ENCODE data around the gene AGO3. TPM values are rescaled to one million over a fixed set of nuclear protein-coding genes. Genes with fewer than 3 reads are reported as not detected.

Gene AGO3
- total and polyA plus RNA-seq, 10 of the 15 experiments (the other 5 are each of a cell fraction or from before 2014, with no cell fraction given) = 3.9 to 35.2 (median 12.5) TPM

DNA sequence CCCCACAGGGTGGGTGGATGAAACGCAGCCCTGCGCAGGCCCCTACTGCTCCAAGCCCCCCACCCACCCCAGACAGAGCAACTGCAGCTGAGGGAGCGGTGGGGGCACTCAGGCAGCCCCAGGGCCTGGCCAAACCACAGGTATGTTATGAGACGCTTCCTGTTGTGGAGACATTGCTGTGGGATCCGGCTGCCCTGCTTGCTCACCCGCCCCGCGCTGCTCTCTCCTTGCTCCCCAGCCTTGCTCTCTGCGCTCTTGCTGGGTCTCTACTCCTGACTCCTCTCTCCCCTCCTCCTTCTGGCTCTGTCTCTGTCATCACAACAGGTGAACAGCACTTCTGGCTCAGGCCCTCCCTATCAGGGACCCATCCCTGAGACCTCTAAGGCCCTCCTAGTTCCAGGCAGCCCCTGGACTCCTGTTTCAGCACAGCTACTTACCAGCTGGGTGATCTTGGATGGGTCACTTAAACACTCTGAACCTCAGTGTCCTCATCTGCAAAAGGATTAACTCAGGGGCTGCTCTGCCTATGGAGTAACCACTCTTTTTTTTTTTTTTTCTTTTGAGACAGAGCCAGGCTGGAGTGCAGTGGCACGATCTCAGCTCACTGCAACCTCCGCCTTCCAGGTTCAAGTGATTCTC is 178.3 kb downstream of the AGO3 start:
- no peak for FAIRE-seq
- Histone ChIP-seq H3K4me2 (ENCODE audit: control insufficient read depth, insufficient read depth) (no peak overlapping the region), H3K4me3 (no peak overlapping the region), H3K4me1 (ENCODE audit: control insufficient read depth, insufficient read depth, low read length) (no peaks in the 10 kb centered on the region), H2AFZ (ENCODE audit: control insufficient read depth, low read depth, low read length) (no peak overlapping the region), H3K9ac (ENCODE audit: control insufficient read depth, insufficient read depth, low read length) (no peak overlapping the region), H3K27me3 (replicated peaks in 1 of 2; ENCODE audit: control insufficient read depth in 2 of 2, insufficient read depth in 2 of 2, low read length in 1 of 2) (no peaks in the 10 kb centered on the region), H3K9me3 (replicated peaks; ENCODE audit: control insufficient read depth, insufficient read depth, low read length) (no peaks in the 10 kb centered on the region), H4K20me1 (ENCODE audit: control insufficient read depth, insufficient read depth) (no peaks in the 10 kb centered on the region), H3K79me2 (ENCODE audit: control insufficient read depth, insufficient read depth, low read length) (no peaks in the 10 kb centered on the region), H3K27ac (ENCODE audit: control insufficient read depth, insufficient read depth) (no peak overlapping the region), H3K36me3 (ENCODE audit: control insufficient read depth in 2 of 2, insufficient read depth in 2 of 2, low read length in 1 of 2) (no peaks in the 10 kb centered on the region)
- DNase-seq (ENCODE audit: low read depth, low spot score) = no peak
- no TSS peak for BruUV-seq (replicated peaks)
- intact Hi-C loops (cut with micrococcal nuclease; ENCODE audit: unreplicated experiment) = no loop called here
- peak; percentile 42; the same call in 2 of the 3 replicates for ATAC-seq
- ChIA-PET POLR2A (no interaction called here), RAD21 (ENCODE audit: unreplicated experiment) (interaction anchor here (1.3 kb wide), 1 partner anchor 26 kb away, joined by 4 read pairs; no protein-coding TSS in a partner anchor), SMC1A (ENCODE audit: uncharacterized antibody, unreplicated experiment) (interaction anchor here (1.1 kb wide), 1 partner anchor 23 kb away, joined by 3 read pairs; no protein-coding TSS in a partner anchor), CTCF (interaction anchor here (0.6 to 1.6 kb wide), 2 partner anchors 26 to 463 kb away, joined by 5 read pairs; no protein-coding TSS in a partner anchor)
- WGBS (ENCODE audit: insufficient coverage, insufficient replicate concordance, low lambda C conversion rate, missing lambda C conversion rate) = 29% methylated on average over 11 of the region's 11 CpGs
- TF ChIP-seq BHLHE40 (IDR thresholded peaks at IDR 0.05; ENCODE audit: borderline replicate concordance in 1 of 2, low read depth in 2 of 2, low read length in 1 of 2) (no peak), CBX3 (IDR thresholded peaks at IDR 0.05; ENCODE audit: borderline replicate concordance, low read depth) (no peak), IRF4 (IDR thresholded peaks at IDR 0.05; ENCODE audit: low read depth, low read length) (no peak), SP1 (IDR thresholded peaks at IDR 0.05; ENCODE audit: low read depth, low read length) (no peak), WRNIP1 (IDR thresholded peaks at IDR 0.05; ENCODE audit: borderline replicate concordance, low read depth, low read length) (no peak), YY1 (IDR thresholded peaks at IDR 0.05; ENCODE audit: low read depth, low read length) (no peak), NBN (IDR thresholded peaks at IDR 0.05) (no peak), ZZZ3 (IDR thresholded peaks at IDR 0.05; ENCODE audit: control insufficient read depth, insufficient read length, low read depth) (no peak), EZH2 (IDR thresholded peaks at IDR 0.05; ENCODE audit: borderline replicate concordance, control insufficient read depth, low read depth, low read length) (no peak), RELA (IDR thresholded peaks at IDR 0.05; ENCODE audit: borderline replicate concordance, partially characterized antibody) (no peak), IKZF1 (conservative IDR thresholded peaks at IDR 0.05) (no peak)
- TF ChIP-seq, protein P1, sequence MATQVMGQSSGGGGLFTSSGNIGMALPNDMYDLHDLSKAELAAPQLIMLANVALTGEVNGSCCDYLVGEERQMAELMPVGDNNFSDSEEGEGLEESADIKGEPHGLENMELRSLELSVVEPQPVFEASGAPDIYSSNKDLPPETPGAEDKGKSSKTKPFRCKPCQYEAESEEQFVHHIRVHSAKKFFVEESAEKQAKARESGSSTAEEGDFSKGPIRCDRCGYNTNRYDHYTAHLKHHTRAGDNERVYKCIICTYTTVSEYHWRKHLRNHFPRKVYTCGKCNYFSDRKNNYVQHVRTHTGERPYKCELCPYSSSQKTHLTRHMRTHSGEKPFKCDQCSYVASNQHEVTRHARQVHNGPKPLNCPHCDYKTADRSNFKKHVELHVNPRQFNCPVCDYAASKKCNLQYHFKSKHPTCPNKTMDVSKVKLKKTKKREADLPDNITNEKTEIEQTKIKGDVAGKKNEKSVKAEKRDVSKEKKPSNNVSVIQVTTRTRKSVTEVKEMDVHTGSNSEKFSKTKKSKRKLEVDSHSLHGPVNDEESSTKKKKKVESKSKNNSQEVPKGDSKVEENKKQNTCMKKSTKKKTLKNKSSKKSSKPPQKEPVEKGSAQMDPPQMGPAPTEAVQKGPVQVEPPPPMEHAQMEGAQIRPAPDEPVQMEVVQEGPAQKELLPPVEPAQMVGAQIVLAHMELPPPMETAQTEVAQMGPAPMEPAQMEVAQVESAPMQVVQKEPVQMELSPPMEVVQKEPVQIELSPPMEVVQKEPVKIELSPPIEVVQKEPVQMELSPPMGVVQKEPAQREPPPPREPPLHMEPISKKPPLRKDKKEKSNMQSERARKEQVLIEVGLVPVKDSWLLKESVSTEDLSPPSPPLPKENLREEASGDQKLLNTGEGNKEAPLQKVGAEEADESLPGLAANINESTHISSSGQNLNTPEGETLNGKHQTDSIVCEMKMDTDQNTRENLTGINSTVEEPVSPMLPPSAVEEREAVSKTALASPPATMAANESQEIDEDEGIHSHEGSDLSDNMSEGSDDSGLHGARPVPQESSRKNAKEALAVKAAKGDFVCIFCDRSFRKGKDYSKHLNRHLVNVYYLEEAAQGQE (IDR thresholded peaks at IDR 0.05; ENCODE audit: low read depth, low read length) = no peak
- TF ChIP-seq, protein P2, sequence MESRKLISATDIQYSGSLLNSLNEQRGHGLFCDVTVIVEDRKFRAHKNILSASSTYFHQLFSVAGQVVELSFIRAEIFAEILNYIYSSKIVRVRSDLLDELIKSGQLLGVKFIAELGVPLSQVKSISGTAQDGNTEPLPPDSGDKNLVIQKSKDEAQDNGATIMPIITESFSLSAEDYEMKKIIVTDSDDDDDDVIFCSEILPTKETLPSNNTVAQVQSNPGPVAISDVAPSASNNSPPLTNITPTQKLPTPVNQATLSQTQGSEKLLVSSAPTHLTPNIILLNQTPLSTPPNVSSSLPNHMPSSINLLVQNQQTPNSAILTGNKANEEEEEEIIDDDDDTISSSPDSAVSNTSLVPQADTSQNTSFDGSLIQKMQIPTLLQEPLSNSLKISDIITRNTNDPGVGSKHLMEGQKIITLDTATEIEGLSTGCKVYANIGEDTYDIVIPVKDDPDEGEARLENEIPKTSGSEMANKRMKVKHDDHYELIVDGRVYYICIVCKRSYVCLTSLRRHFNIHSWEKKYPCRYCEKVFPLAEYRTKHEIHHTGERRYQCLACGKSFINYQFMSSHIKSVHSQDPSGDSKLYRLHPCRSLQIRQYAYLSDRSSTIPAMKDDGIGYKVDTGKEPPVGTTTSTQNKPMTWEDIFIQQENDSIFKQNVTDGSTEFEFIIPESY (IDR thresholded peaks at IDR 0.05) = no peak
- TF ChIP-seq, protein P3, sequence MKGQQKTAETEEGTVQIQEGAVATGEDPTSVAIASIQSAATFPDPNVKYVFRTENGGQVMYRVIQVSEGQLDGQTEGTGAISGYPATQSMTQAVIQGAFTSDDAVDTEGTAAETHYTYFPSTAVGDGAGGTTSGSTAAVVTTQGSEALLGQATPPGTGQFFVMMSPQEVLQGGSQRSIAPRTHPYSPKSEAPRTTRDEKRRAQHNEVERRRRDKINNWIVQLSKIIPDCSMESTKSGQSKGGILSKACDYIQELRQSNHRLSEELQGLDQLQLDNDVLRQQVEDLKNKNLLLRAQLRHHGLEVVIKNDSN (IDR thresholded peaks at IDR 0.05; ENCODE audit: borderline replicate concordance, extremely low read length, insufficient read depth, low read depth, low read length) = no peak
- TF ChIP-seq, protein P4, sequence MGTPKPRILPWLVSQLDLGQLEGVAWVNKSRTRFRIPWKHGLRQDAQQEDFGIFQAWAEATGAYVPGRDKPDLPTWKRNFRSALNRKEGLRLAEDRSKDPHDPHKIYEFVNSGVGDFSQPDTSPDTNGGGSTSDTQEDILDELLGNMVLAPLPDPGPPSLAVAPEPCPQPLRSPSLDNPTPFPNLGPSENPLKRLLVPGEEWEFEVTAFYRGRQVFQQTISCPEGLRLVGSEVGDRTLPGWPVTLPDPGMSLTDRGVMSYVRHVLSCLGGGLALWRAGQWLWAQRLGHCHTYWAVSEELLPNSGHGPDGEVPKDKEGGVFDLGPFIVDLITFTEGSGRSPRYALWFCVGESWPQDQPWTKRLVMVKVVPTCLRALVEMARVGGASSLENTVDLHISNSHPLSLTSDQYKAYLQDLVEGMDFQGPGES (IDR thresholded peaks at IDR 0.05) = no peak
- in situ Hi-C loops (cut with MboI) = loop anchor here (10.0 kb wide), 1 partner anchor 176 kb away; no protein-coding TSS in a partner anchor
